Stimulated activated CD8-positive, alpha-beta memory T cell treated with anti-CD3 and anti-CD28 coated beads, Interleukin-7, amount 100 ng/mL, for 1 hour (primary cell): ENCODE results near the gene NPHP1.
"Not testable (repeated sequence)": the region's sequence is repeated elsewhere in the genome, so short reads cannot be mapped to it uniquely, and the experiment has no call there.

Experiments used
- DNase-seq, 2 donors: peaks; one replicate each; pipeline ENCODE4 v3.0.0-alpha.2; 2020; ENCODE audit warnings: low read depth in 2 of 2

NPHP1 gene

GRCh38 chr2:110204408-110205385 is at the start of gene NPHP1:
Gene NPHP1 (minus strand): TSS chr2:110205013. CDS start chr2:110204968, 45 bp downstream.
- peak; percentile 68 to 74 for DNase-seq

GRCh38 chr2:110248081-110248795 is 43.4 kb upstream of the NPHP1 start:
- not testable (repeated sequence) for DNase-seq

GRCh38 chr2:110245488-110246435 is 40.9 kb upstream of the NPHP1 start:
- DNase-seq: not testable (repeated sequence)

GRCh38 chr2:110243283-110243682 is 38.5 kb upstream of the NPHP1 start:
- DNase-seq: not testable (repeated sequence)

- not testable (repeated sequence) for DNase-seq
Observed at GRCh38 chr2:110234514-110234913, 29.7 kb upstream of the NPHP1 start.

GRCh38 chr2:110229886-110230285 is 25.1 kb upstream of the NPHP1 start:
- DNase-seq: not testable (repeated sequence)

GRCh38 chr2:110222626-110223025 is 17.8 kb upstream of the NPHP1 start:
- not testable (repeated sequence) for DNase-seq

- DNase-seq: no peak
Observed at GRCh38 chr2:110221938-110222337, 17.1 kb upstream of the NPHP1 start.

GRCh38 chr2:110220190-110220564 is 15.4 kb upstream of the NPHP1 start:
- no peak for DNase-seq

GRCh38 chr2:110219496-110220189 is 14.8 kb upstream of the NPHP1 start:
- no peak for DNase-seq

- DNase-seq: not testable (repeated sequence)
Observed at GRCh38 chr2:110218889-110219288, 14.1 kb upstream of the NPHP1 start.

GRCh38 chr2:110216803-110217202 is 12.0 kb upstream of the NPHP1 start:
- no peak for DNase-seq

- DNase-seq: no peak
Observed at GRCh38 chr2:110216199-110216598, 11.4 kb upstream of the NPHP1 start.

GRCh38 chr2:110215566-110216158 is 10.8 kb upstream of the NPHP1 start:
- DNase-seq: no peak

- DNase-seq: no peak
Observed at GRCh38 chr2:110215091-110215490, 10.3 kb upstream of the NPHP1 start.

- not testable (repeated sequence) for DNase-seq
Observed at GRCh38 chr2:110213522-110213921, 8.7 kb upstream of the NPHP1 start.

- peak; percentile 14 to 30 for DNase-seq
Observed at GRCh38 chr2:110211938-110212858, 7.4 kb upstream of the NPHP1 start, which contains the start of gene MTLN. Gene MTLN (minus strand): TSS chr2:110212547. CDS start chr2:110212525, 22 bp downstream.

- DNase-seq: no peak
Observed at GRCh38 chr2:110205660-110206455, 1.0 kb upstream of the NPHP1 start.
